PC-9 (cell line): Measurements from ENCODE around the gene EVI5L.

Experiments used
- CTCF ChIP-seq: fragments of 200-600 bp; sonication (generic); conservative IDR thresholded peaks from 2 replicates; pipeline ENCODE4 v1.6.1; 2017; ENCODE audit warnings: mixed run types, antibody characterized with exemption, mild to moderate bottlenecking, moderate library complexity
- EZH2 ChIP-seq: fragments of 200-600 bp; sonication (generic); IDR thresholded peaks from 2 replicates; pipeline ENCODE4 v1.8.0; 2017; ENCODE audit warnings: antibody characterized with exemption, low read depth

GRCh38 chr19:7790416-7790815, 39.6 kb upstream of the EVI5L start:
- TF ChIP-seq CTCF: no peak
- no peak for TF ChIP-seq EZH2
